H1 (cell line): ENCODE data around the gene LEMD1.

Experiments
- CREB1 ChIP-seq: IDR thresholded peaks from 2 replicates; pipeline ENCODE4 v1.6.1; 2012; ENCODE audit warnings: inconsistent platforms
- EGR1 ChIP-seq: IDR thresholded peaks from 2 replicates; pipeline ENCODE4 v1.6.1; 2011; ENCODE audit warnings: low read depth, low read length, borderline replicate concordance
- GTF2F1 ChIP-seq: IDR thresholded peaks from 2 replicates; pipeline ENCODE4 v1.6.1; 2012; ENCODE audit warnings: low read depth, low read length, improper control_type of control experiment, borderline replicate concordance
- NANOG ChIP-seq: IDR thresholded peaks from 2 replicates; pipeline ENCODE4 v1.6.1; 2011; ENCODE audit warnings: low read length, low read depth, mild to moderate bottlenecking, inconsistent platforms; ENCODE audit not compliant: insufficient read depth, poor library complexity, severe bottlenecking
- NRF1 ChIP-seq: IDR thresholded peaks from 2 replicates; pipeline ENCODE4 v1.6.1; 2011; ENCODE audit warnings: mild to moderate bottlenecking, low read depth, low read length, improper control_type of control experiment
- POLR2A ChIP-seq, 2 experiments: IDR thresholded peaks; 1 replicate in 1 of 2; 2 replicates in 1 of 2; pipeline ENCODE4 v1.6.1; 2011; ENCODE audit warnings: low read depth in 2 of 2, low read length in 2 of 2, mild to moderate bottlenecking in 2 of 2; ENCODE audit errors: control extremely low read depth in 1 of 2
- RBBP5 ChIP-seq: IDR thresholded peaks from 2 replicates; pipeline ENCODE4 v1.7.1; 2012; ENCODE audit warnings: low read depth, mild to moderate bottlenecking, inconsistent platforms, low read length, moderate library complexity, borderline replicate concordance
- SIN3A ChIP-seq, 2 experiments: IDR thresholded peaks in 1 of 2; conservative IDR thresholded peaks in 1 of 2; 2 replicates each; pipeline ENCODE4 v1.6.1; 2011 to 2012; ENCODE audit warnings: low read length in 2 of 2, improper control_type of control experiment in 1 of 2, low read depth in 1 of 2, mild to moderate bottlenecking in 1 of 2
- TF ChIP-seq, protein P1 (sequence below), 3 experiments: IDR thresholded peaks; 1 replicate in 2 of 3; 2 replicates in 1 of 3; pipeline versions ENCODE4 v1.5.1 to v1.6.1; 2011; ENCODE audit warnings: low read length in 3 of 3, mild to moderate bottlenecking in 3 of 3, inconsistent platforms in 2 of 3, low read depth in 1 of 3, moderate library complexity in 1 of 3; ENCODE audit not compliant: insufficient read depth in 1 of 3; ENCODE audit errors: control extremely low read depth in 1 of 3
- TF ChIP-seq, protein P2 (sequence below): IDR thresholded peaks from 2 replicates; pipeline ENCODE4 v1.6.1; 2011; ENCODE audit warnings: low read length, improper control_type of control experiment

DNA sequence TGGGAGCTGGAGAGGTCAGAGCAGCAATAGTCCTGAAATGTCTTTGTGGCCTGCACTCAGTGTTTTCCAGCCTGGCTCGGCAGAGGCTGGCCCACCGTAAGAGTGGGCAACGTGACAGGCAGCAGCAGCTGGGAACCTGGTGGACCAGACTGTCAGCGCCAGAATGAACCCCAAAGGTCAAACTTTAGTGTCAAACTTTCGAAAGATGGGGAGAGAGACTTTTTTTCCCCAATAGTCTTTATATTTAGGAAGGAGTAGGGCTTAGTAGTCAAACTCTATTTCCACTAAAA lies 23.7 kb upstream of the LEMD1 start:
- TF ChIP-seq, protein P1, sequence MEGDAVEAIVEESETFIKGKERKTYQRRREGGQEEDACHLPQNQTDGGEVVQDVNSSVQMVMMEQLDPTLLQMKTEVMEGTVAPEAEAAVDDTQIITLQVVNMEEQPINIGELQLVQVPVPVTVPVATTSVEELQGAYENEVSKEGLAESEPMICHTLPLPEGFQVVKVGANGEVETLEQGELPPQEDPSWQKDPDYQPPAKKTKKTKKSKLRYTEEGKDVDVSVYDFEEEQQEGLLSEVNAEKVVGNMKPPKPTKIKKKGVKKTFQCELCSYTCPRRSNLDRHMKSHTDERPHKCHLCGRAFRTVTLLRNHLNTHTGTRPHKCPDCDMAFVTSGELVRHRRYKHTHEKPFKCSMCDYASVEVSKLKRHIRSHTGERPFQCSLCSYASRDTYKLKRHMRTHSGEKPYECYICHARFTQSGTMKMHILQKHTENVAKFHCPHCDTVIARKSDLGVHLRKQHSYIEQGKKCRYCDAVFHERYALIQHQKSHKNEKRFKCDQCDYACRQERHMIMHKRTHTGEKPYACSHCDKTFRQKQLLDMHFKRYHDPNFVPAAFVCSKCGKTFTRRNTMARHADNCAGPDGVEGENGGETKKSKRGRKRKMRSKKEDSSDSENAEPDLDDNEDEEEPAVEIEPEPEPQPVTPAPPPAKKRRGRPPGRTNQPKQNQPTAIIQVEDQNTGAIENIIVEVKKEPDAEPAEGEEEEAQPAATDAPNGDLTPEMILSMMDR (IDR thresholded peaks at IDR 0.05; ENCODE audit: control extremely low read depth in 1 of 3, insufficient read depth in 1 of 3, low read depth in 1 of 3, low read length in 3 of 3) = no peak
- no peak for TF ChIP-seq EGR1
- no peak for TF ChIP-seq NRF1
- TF ChIP-seq POLR2A (IDR thresholded peaks at IDR 0.05; ENCODE audit: control extremely low read depth in 1 of 2, low read depth in 2 of 2, low read length in 2 of 2) = no peak
- no peak for TF ChIP-seq RBBP5
- no peak for TF ChIP-seq SIN3A (conservative IDR thresholded peaks at IDR 0.05 in 1 of 2, IDR thresholded peaks at IDR 0.05 in 1 of 2; ENCODE audit: low read depth in 1 of 2, low read length in 2 of 2)
- TF ChIP-seq, protein P2, sequence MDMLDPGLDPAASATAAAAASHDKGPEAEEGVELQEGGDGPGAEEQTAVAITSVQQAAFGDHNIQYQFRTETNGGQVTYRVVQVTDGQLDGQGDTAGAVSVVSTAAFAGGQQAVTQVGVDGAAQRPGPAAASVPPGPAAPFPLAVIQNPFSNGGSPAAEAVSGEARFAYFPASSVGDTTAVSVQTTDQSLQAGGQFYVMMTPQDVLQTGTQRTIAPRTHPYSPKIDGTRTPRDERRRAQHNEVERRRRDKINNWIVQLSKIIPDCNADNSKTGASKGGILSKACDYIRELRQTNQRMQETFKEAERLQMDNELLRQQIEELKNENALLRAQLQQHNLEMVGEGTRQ = no peak
- no peak for TF ChIP-seq CREB1
- TF ChIP-seq GTF2F1 = no peak
- TF ChIP-seq NANOG = no peak
